G401 (cell line): ENCODE data around the gene CDC40. TPM values are rescaled to one million over a fixed set of nuclear protein-coding genes. Genes with fewer than 3 reads are reported as not detected.
"Not testable (repeated sequence)": the region's sequence is repeated elsewhere in the genome, so short reads cannot be mapped to it uniquely, and the experiment has no call there.

Source experiments
- DNase-seq: peaks from one replicate; pipeline ENCODE4 v3.0.0-alpha.2; 2015; ENCODE audit warnings: low spot score
- in situ Hi-C: cut with HindIII; loops from 2 replicates; pipeline ENCODE4 v1.10.0; 2016; ENCODE audit warnings: low sequenced_read_pairs, mixed read lengths
- total RNA-seq: library from RNA; depleted of rRNA; stranded (reverse); fragments of >200 nt; shearing (Covaris generic); gene quantifications from 2 replicates; pipeline ENCODE4 v1.2.3, GENCODE V29; 2014; rRNA removed

The CDC40 gene
- total RNA-seq, 1 experiment from 2014 or later = 21.8 TPM

- in situ Hi-C loops = no loop called here
Measured at GRCh38 chr6:110256366-110256765, 76.1 kb downstream of the CDC40 start.

GRCh38 chr6:110265273-110265672 lies 85.0 kb downstream of the CDC40 start:
- in situ Hi-C loops = no loop called here
- DNase-seq = no peak

More at GRCh38 chr6:110256366-110256765, 76.1 kb downstream of the CDC40 start:
- DNase-seq = no peak

- in situ Hi-C loops = no loop called here
- DNase-seq = no peak
Measured at GRCh38 chr6:110266996-110267395, 86.8 kb downstream of the CDC40 start.

- in situ Hi-C loops = no loop called here
- DNase-seq = no peak
Measured at GRCh38 chr6:110269623-110270022, 89.4 kb downstream of the CDC40 start.

GRCh38 chr6:110270165-110270564 lies 89.9 kb downstream of the CDC40 start:
- DNase-seq = no peak

GRCh38 chr6:110271732-110272022 lies 91.5 kb downstream of the CDC40 start:
- in situ Hi-C loops = no loop called here
- DNase-seq = no peak

More at GRCh38 chr6:110270165-110270564, 89.9 kb downstream of the CDC40 start:
- in situ Hi-C loops = no loop called here

GRCh38 chr6:110272781-110273180 lies 92.6 kb downstream of the CDC40 start:
- DNase-seq, in situ Hi-C loops: not testable (repeated sequence)

GRCh38 chr6:110277100-110277665 lies 97.0 kb downstream of the CDC40 start:
- no peak for DNase-seq
- in situ Hi-C loops = no loop called here

Other genes starting within 250 kb of the CDC40 start
- gene GPR6, start 202.1 kb upstream of the CDC40 start, total RNA-seq = not detected in 2 replicates
- gene WASF1, start 757 bp upstream of the CDC40 start, total RNA-seq = 6.8 and 12.8 TPM in 2 replicates
- gene METTL24, start 177.9 kb downstream of the CDC40 start, total RNA-seq = 1.8 and 2.6 TPM in 2 replicates
- gene DDO, start 235.1 kb downstream of the CDC40 start, total RNA-seq = not detected in 2 replicates